ENCODE results near the gene ARHGAP9. TPM values are rescaled to one million over a fixed set of nuclear protein-coding genes. Genes with fewer than 3 reads are reported as not detected.

ARHGAP9 gene
- total and polyA plus RNA-seq, 2 of the 4 experiments (the other 2 are of a cell fraction): 0.18 to 0.79 TPM

- Histone ChIP-seq H2BK15ac (ENCODE audit: low read depth, low read length) (no peak overlapping the region), H2AK5ac (ENCODE audit: low read depth, low read length) (no peak overlapping the region), H2AFZ (replicated peaks; ENCODE audit: low read length, poor library complexity) (no peak overlapping the region), H4K20me1 (ENCODE audit: insufficient read depth, low read length) (peaks cover 22% of the 10 kb centered on the region; the same call in 1 of the 2 replicates), H3K9me3 (ENCODE audit: control insufficient read depth, insufficient read depth, low read length) (no peaks in the 10 kb centered on the region), H3K79me1 (ENCODE audit: low read depth in 1 of 2, low read length in 2 of 2) (peaks cover 41 to 42% of the 10 kb centered on the region in 2 experiments), H2BK20ac (ENCODE audit: low read depth, low read length) (no peak overlapping the region), H3K14ac (replicated peaks; ENCODE audit: low read depth, low read length) (no peak overlapping the region), H4K8ac (ENCODE audit: low read depth in 2 of 2, low read length in 2 of 2) (no peak overlapping the region), H4K91ac (ENCODE audit: insufficient read depth, low read depth, low read length) (no peak overlapping the region), H3K9me1 (ENCODE audit: insufficient read depth, low read length) (peaks cover 14% of the 10 kb centered on the region), H3K18ac (ENCODE audit: low read depth, low read length) (no peak overlapping the region), H3K56ac (ENCODE audit: extremely low read depth, insufficient read depth, low read length) (no peak overlapping the region), H3K27me3 (ENCODE audit: control insufficient read depth, insufficient read depth, low read length) (no peaks in the 10 kb centered on the region), H3K27ac (ENCODE audit: insufficient read depth, low read length) (no peak overlapping the region), H2BK5ac (ENCODE audit: low read depth, low read length, poor library complexity, severe bottlenecking) (no peak overlapping the region), H4K5ac (ENCODE audit: low read depth, low read length) (no peak overlapping the region), H2BK120ac (ENCODE audit: low read depth, low read length) (no peak overlapping the region), H3K4me2 (ENCODE audit: low read depth, low read length) (no peak overlapping the region), H3K4me1 (ENCODE audit: control insufficient read depth, insufficient read depth, low read length) (no peaks in the 10 kb centered on the region), H2AK9ac (replicated peaks; ENCODE audit: low read depth, low read length, poor library complexity) (no peak overlapping the region), H3K9ac (ENCODE audit: low read depth, low read length) (no peak overlapping the region), H3K4ac (ENCODE audit: low read depth, low read length) (no peak overlapping the region), H3K4me3 (ENCODE audit: insufficient read depth, low read depth, low read length) (no peak overlapping the region), H3K23ac (ENCODE audit: low read depth, low read length) (no peak overlapping the region), H3K36me3 (ENCODE audit: control insufficient read depth, insufficient read depth, low read length) (peaks cover 44% of the 10 kb centered on the region)
- ChIA-PET CTCF (no interaction called here), POLR2A (ENCODE audit: unreplicated experiment) (no interaction called here)
- WGBS, 2 experiments (ENCODE audit: extremely low coverage in 2 of 2, insufficient read length in 1 of 2): no CpG with 5 or more reads among the region's 9 CpGs
- no TSS peak for BruUV-seq (replicated peaks)
- intact Hi-C loops (cut with micrococcal nuclease): no loop called here
- 0 out of 2 replicates have a peak, but pooled peaks have one; percentile 19 for ATAC-seq (ENCODE audit: low read depth)
- no peak for TF ChIP-seq FOS (IDR thresholded peaks at IDR 0.05; ENCODE audit: low read depth, low read length)
- TF ChIP-seq POLR2A (IDR thresholded peaks at IDR 0.05; ENCODE audit: low read depth, low read length): no peak
- TF ChIP-seq ELK1 (IDR thresholded peaks at IDR 0.05; ENCODE audit: borderline replicate concordance, low read depth, low read length): no peak
- 0 out of 2 replicates have a peak, but pooled peaks have one; percentile 3 for TF ChIP-seq CTCF (conservative IDR thresholded peaks at IDR 0.05; ENCODE audit: low read depth, low read length)
- TF ChIP-seq MAZ (IDR thresholded peaks at IDR 0.05; ENCODE audit: borderline replicate concordance, low read depth, low read length): no peak
- no peak for TF ChIP-seq NFE2L2 (IDR thresholded peaks at IDR 0.05; ENCODE audit: low read depth, low read length)
- in situ Hi-C loops (cut with MboI; ENCODE audit: low sequenced_read_pairs): no loop called here
- dilution Hi-C loops (cut with HindIII; ENCODE audit: low sequenced_read_pairs, unreplicated experiment): no loop called here
- no peak for DNase-seq
These were observed 18.5 kb upstream of the ARHGAP9 start for GRCh38 chr12:57498132-57498502.
